Stimulated activated CD8-positive, alpha-beta memory T cell treated with anti-CD3 and anti-CD28 coated beads, Interleukin-2, amount 100 ng/mL, for 48 hours (primary cell): Measurements from ENCODE around the gene OMP.

Experiments used
- DNase-seq, 2 donors: peaks; one replicate each; pipeline ENCODE4 v3.0.0-alpha.2; 2020; ENCODE audit warnings: low read depth in 2 of 2

OMP gene

GRCh38 chr11:77140231-77140851 lies 37.7 kb downstream of the OMP start:
- DNase-seq, result no peak

- DNase-seq, result peak in 1 of 2 donors; percentile 17
Measured at GRCh38 chr11:77141034-77141433, 38.4 kb downstream of the OMP start.

GRCh38 chr11:77141475-77141874 lies 38.8 kb downstream of the OMP start:
- no peak for DNase-seq

- no peak for DNase-seq
Measured at GRCh38 chr11:77142091-77142975, 39.7 kb downstream of the OMP start.

- no peak for DNase-seq
Measured at GRCh38 chr11:77143405-77144020, 40.9 kb downstream of the OMP start.

- no peak for DNase-seq
Measured at GRCh38 chr11:77144196-77144856, 41.7 kb downstream of the OMP start.

- DNase-seq, result no peak
Measured at GRCh38 chr11:77144857-77145428, 42.3 kb downstream of the OMP start.

- DNase-seq, result no peak
Measured at GRCh38 chr11:77146261-77147035, 43.8 kb downstream of the OMP start.

- DNase-seq, result no peak
Measured at GRCh38 chr11:77147036-77147315, 44.3 kb downstream of the OMP start.

- DNase-seq, result peak in 1 of 2 donors; percentile 33
Measured at GRCh38 chr11:77147668-77148321, 45.2 kb downstream of the OMP start.

GRCh38 chr11:77148963-77149715 lies 46.5 kb downstream of the OMP start:
- DNase-seq, result no peak

- no peak for DNase-seq
Measured at GRCh38 chr11:77149716-77150392, 47.2 kb downstream of the OMP start.

- DNase-seq, result no peak
Measured at GRCh38 chr11:77150836-77151235, 48.2 kb downstream of the OMP start.

- peak; percentile 65 to 70 for DNase-seq
Measured at GRCh38 chr11:77151804-77152509, 49.3 kb downstream of the OMP start.

- DNase-seq, result no peak
Measured at GRCh38 chr11:77152846-77153245, 50.2 kb downstream of the OMP start.
